Astrocyte (in vitro differentiated cells and primary cell): ENCODE results near the gene PTPRE. TPM values are rescaled to one million over a fixed set of nuclear protein-coding genes. Genes with fewer than 3 reads are reported as not detected.
A peak's percentile ranks its signal among the peaks of the same experiment; 100 is the strongest.

Experiments used
- DNase-seq: peaks from one replicate; pipeline ENCODE4 v3.0.0-alpha.2; 2010; ENCODE audit warnings: low read depth
- FAIRE-seq: peaks from 2 replicates; lab custom pipeline; 2011; peaks lifted over from hg19 to GRCh38; lab: Jason Lieb, UNC
- H2AFZ ChIP-seq: 2 replicates; pipeline ENCODE4 v1.6.0; 2012; ENCODE audit warnings: low read depth, low read length, inconsistent platforms
- H3K27ac ChIP-seq: 2 replicates; pipeline ENCODE4 v1.5.1; 2011; ENCODE audit warnings: low read depth, low read length, inconsistent platforms
- H3K27me3 ChIP-seq: 2 replicates; pipeline ENCODE4 v1.6.0; 2011; ENCODE audit warnings: low read length, inconsistent platforms; ENCODE audit not compliant: insufficient read depth
- H3K36me3 ChIP-seq: 2 replicates; pipeline ENCODE4 v1.5.1; 2011; ENCODE audit warnings: low read length, inconsistent platforms; ENCODE audit not compliant: insufficient read depth
- H3K4me1 ChIP-seq: 2 replicates; pipeline ENCODE4 v1.5.1; 2011; ENCODE audit warnings: low read length, inconsistent platforms; ENCODE audit not compliant: insufficient read depth
- H3K4me2 ChIP-seq: 2 replicates; pipeline ENCODE4 v1.6.0; 2012; ENCODE audit warnings: low read length, inconsistent platforms
- H3K4me3 ChIP-seq: 2 replicates; pipeline ENCODE4 v1.5.1; 2011; ENCODE audit warnings: low read depth, mild to moderate bottlenecking, low read length, inconsistent platforms; ENCODE audit not compliant: insufficient read depth
- H3K79me2 ChIP-seq: 2 replicates; pipeline ENCODE4 v1.6.0; 2012; ENCODE audit warnings: mild to moderate bottlenecking, low read length, inconsistent platforms; ENCODE audit not compliant: insufficient read depth
- H3K9ac ChIP-seq: 2 replicates; pipeline ENCODE4 v1.6.0; 2012; ENCODE audit warnings: mild to moderate bottlenecking, low read length, inconsistent platforms
- H3K9me3 ChIP-seq: 2 replicates; pipeline ENCODE4 v1.5.1; 2012; ENCODE audit warnings: low read depth, mild to moderate bottlenecking, low read length, inconsistent platforms; ENCODE audit not compliant: insufficient read depth
- H4K20me1 ChIP-seq: 2 replicates; pipeline ENCODE4 v1.6.0; 2012; ENCODE audit warnings: low read length, inconsistent platforms; ENCODE audit not compliant: insufficient read depth
- H3K27ac Mint-ChIP-seq: one replicate; pipeline ENCODE4 v1.8.0; 2021; ENCODE audit warnings: mild to moderate bottlenecking, mixed read lengths; ENCODE audit not compliant: unreplicated experiment
- H3K27me3 Mint-ChIP-seq: one replicate; pipeline ENCODE4 v1.8.0; 2021; ENCODE audit warnings: low read depth, mixed read lengths; ENCODE audit not compliant: unreplicated experiment
- H3K36me3 Mint-ChIP-seq: one replicate; pipeline ENCODE4 v1.8.0; 2021; ENCODE audit warnings: low read depth, mixed read lengths; ENCODE audit not compliant: unreplicated experiment
- H3K4me1 Mint-ChIP-seq: one replicate; pipeline ENCODE4 v1.8.0; 2021; ENCODE audit warnings: low read depth, mixed read lengths; ENCODE audit not compliant: unreplicated experiment
- H3K4me3 Mint-ChIP-seq: one replicate; pipeline ENCODE4 v1.8.0; 2021; ENCODE audit warnings: mild to moderate bottlenecking, moderate library complexity, mixed read lengths; ENCODE audit not compliant: unreplicated experiment
- H3K9me3 Mint-ChIP-seq: one replicate; pipeline ENCODE4 v1.8.0; 2021; ENCODE audit warnings: mild to moderate bottlenecking, mixed read lengths; ENCODE audit not compliant: unreplicated experiment
- EZH2 ChIP-seq: IDR thresholded peaks from 2 replicates; pipeline ENCODE4 v1.6.1; 2012; ENCODE audit warnings: mild to moderate bottlenecking, low read length, inconsistent platforms; ENCODE audit not compliant: insufficient read depth
- total RNA-seq: library from RNA; stranded (reverse); gene quantifications from 2 replicates; pipeline ENCODE4 v1.2.1, GENCODE V29; 2021
- TF ChIP-seq, protein P1 (sequence below): IDR thresholded peaks from 2 replicates; pipeline ENCODE4 v1.5.1; 2011; ENCODE audit warnings: low read depth, mild to moderate bottlenecking, inconsistent platforms, low read length, moderate library complexity; ENCODE audit not compliant: insufficient read depth

The PTPRE gene
- total RNA-seq, 1 donor from 2014 or later: 14.1 TPM

DNA sequence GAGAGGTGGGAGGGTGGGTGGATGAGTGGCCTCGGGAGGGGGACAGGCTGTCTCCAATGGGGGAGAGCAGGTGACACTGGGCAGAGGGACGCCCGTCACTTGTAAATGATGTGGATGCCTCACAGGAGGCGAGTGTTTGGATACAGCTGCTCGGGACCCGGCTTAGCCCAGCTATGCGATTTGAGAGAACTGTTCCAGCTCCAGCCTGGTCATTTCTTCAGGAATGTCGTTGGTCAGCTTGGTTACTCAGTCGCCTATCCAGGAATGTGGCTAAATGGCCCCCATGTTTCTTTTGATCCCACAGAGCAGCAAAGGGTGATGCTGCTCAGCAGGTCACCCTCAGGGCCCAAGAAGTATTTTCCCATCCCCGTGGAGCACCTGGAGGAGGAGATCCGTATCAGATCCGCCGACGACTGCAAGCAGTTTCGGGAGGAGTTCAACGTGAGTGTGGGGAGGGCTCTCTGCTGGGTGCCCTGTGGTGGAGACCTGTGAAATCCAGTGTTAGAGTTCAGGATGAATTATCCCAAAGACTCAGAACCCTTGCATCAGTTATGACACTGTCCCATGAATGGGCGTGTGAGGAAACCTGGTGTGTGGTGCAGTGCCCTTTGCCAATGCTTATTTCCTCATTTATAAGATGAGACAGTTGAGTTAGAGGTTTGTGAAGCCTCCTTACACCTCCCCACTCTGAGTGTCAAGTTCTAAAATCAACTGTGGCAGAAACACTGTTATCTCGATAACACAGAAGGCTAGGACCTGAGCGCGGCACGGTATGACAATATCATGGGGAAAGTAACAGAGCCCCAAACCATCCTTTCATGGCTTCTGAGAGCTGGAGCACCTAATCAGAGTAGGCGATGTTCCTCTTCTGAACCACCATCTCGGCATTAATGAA is 142.6 kb downstream of the PTPRE start:
- Mint-ChIP-seq H3K36me3 (peaks cover 19% of the 10 kb centered on the region), H3K27ac (peak overlapping the region; percentile 69), H3K27me3 (no peaks in the 10 kb centered on the region), H3K4me3 (no peak overlapping the region), H3K4me1 (peaks cover 13% of the 10 kb centered on the region), H3K9me3 (peaks cover 4% of the 10 kb centered on the region)
- no peak overlapping the region for H3K4me3 ChIP-seq
- H3K36me3 ChIP-seq: no peaks in the 10 kb centered on the region
- FAIRE-seq (no peak), DNase-seq (no peak)
- H3K4me1 ChIP-seq: peaks cover 11% of the 10 kb centered on the region
- no peak overlapping the region for H2AFZ ChIP-seq
- peaks cover 3% of the 10 kb centered on the region for H4K20me1 ChIP-seq
- H3K27me3 ChIP-seq: no peaks in the 10 kb centered on the region
- no peaks in the 10 kb centered on the region for H3K79me2 ChIP-seq
- H3K9me3 ChIP-seq: no peaks in the 10 kb centered on the region
- H3K4me2 ChIP-seq: no peak overlapping the region
- H3K9ac ChIP-seq: no peak overlapping the region
- TF ChIP-seq EZH2: no peak
- TF ChIP-seq, protein P1, sequence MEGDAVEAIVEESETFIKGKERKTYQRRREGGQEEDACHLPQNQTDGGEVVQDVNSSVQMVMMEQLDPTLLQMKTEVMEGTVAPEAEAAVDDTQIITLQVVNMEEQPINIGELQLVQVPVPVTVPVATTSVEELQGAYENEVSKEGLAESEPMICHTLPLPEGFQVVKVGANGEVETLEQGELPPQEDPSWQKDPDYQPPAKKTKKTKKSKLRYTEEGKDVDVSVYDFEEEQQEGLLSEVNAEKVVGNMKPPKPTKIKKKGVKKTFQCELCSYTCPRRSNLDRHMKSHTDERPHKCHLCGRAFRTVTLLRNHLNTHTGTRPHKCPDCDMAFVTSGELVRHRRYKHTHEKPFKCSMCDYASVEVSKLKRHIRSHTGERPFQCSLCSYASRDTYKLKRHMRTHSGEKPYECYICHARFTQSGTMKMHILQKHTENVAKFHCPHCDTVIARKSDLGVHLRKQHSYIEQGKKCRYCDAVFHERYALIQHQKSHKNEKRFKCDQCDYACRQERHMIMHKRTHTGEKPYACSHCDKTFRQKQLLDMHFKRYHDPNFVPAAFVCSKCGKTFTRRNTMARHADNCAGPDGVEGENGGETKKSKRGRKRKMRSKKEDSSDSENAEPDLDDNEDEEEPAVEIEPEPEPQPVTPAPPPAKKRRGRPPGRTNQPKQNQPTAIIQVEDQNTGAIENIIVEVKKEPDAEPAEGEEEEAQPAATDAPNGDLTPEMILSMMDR: no peak
- no peak overlapping the region for H3K27ac ChIP-seq

- Histone ChIP-seq H3K79me2 (no peaks in the 10 kb centered on the region), H4K20me1 (peaks cover 3% of the 10 kb centered on the region), H3K4me2 (no peak overlapping the region), H2AFZ (no peak overlapping the region), H3K4me3 (no peak overlapping the region), H3K9ac (no peak overlapping the region), H3K4me1 (peaks cover 11% of the 10 kb centered on the region), H3K27ac (no peak overlapping the region), H3K36me3 (no peaks in the 10 kb centered on the region), H3K9me3 (no peaks in the 10 kb centered on the region), H3K27me3 (no peaks in the 10 kb centered on the region)
- Mint-ChIP-seq H3K36me3 (peaks cover 21% of the 10 kb centered on the region), H3K27ac (no peak overlapping the region), H3K4me3 (no peak overlapping the region), H3K27me3 (no peaks in the 10 kb centered on the region), H3K4me1 (peaks cover 13% of the 10 kb centered on the region), H3K9me3 (peaks cover 4% of the 10 kb centered on the region)
- DNase-seq (no peak), FAIRE-seq (no peak)
- no peak for TF ChIP-seq EZH2
- TF ChIP-seq, protein P1: no peak
These were observed 143.2 kb downstream of the PTPRE start for GRCh38 chr10:128050121-128050516.

- Histone ChIP-seq H3K9ac (no peak overlapping the region), H3K4me2 (no peak overlapping the region), H3K4me3 (no peak overlapping the region), H3K9me3 (no peaks in the 10 kb centered on the region), H3K36me3 (no peaks in the 10 kb centered on the region), H3K4me1 (peaks cover 11% of the 10 kb centered on the region), H3K27ac (no peak overlapping the region), H3K79me2 (no peaks in the 10 kb centered on the region), H4K20me1 (peaks cover 3% of the 10 kb centered on the region), H2AFZ (no peak overlapping the region), H3K27me3 (no peaks in the 10 kb centered on the region)
- H3K9me3 Mint-ChIP-seq: peaks cover 6% of the 10 kb centered on the region
- no peak overlapping the region for H3K4me3 Mint-ChIP-seq
- no peak overlapping the region for H3K27ac Mint-ChIP-seq
- DNase-seq (no peak), FAIRE-seq (no peak)
- peaks cover 26% of the 10 kb centered on the region for H3K36me3 Mint-ChIP-seq
- peaks cover 13% of the 10 kb centered on the region for H3K4me1 Mint-ChIP-seq
- TF ChIP-seq, protein P1: no peak
- no peak for TF ChIP-seq EZH2
- no peaks in the 10 kb centered on the region for H3K27me3 Mint-ChIP-seq
These were observed 144.0 kb downstream of the PTPRE start for GRCh38 chr10:128050936-128051335.
